ENCODE measurements around the gene CASP6.
A peak's percentile ranks its signal among the peaks of the same experiment; 100 is the strongest.

Gene CASP6

DNA sequence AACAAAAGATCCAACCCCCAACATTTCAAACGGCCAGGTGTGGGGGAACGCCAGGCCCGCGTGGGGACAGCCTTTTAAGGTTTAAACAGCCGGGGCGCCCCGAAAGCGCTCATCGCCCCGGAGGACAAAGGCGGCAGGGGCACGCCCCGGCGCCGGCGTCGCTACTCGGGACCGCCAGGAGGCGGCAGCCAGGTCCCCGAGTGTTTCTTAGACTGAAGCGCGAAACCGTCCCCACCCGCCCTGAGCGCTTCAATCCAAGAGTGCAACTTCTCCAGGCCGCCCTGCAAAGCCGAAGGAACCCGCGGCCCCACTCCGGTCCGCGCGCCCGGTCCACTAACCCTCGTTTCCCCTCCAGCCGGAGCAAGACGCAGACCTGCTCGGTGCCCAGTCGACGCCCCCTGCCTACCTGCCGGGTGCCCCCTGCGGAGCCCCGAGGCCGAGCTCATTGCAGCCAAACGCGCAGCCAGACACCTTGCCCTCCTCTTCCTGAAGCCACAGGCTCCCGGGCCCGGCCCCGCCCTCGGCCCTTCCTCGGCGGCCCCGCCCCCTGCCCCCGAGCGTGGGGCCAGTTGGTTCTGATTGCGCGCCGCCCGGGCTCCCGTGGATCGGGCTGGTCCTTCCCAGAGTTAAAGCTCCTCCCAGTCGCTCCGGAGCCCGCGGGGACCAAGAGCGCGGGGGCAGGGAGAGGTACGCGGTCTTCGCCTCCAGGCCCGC, at the start of gene CASP6:
TSS of gene CASP6 (minus strand) at position 496 of the 714 bp plus-strand sequence. CDS start at position 446, 50 bp downstream.
- intact Hi-C loops (cut with DNase I), result loop anchor here (10.0 kb wide), 3 partner anchors 102 to 272 kb away; partner anchors contain the start of genes CFI and SEC24B
- DNase-seq, result peak; percentile 57 to 96 (median 74)

DNA sequence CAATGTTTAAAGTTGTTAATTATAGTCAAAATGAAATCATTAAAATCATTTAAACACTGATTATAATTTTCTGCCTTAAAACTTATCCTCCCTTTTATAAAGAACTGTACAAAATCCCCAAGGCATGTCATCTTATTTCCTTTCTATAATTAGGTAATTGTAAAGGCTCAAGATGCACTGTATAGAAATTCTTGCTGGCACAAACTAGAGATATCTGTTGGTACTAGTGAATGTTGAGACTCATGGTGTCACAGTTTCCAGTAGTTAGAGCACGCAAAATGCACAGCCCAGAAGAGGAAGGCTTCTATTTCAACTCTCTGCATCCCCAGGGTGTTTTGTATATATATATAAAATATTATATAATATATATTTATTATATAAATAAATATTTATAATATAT, 49.3 kb upstream of the CASP6 start:
- DNase-seq, result no peak
- intact Hi-C loops (cut with DNase I), result no loop called here

DNA sequence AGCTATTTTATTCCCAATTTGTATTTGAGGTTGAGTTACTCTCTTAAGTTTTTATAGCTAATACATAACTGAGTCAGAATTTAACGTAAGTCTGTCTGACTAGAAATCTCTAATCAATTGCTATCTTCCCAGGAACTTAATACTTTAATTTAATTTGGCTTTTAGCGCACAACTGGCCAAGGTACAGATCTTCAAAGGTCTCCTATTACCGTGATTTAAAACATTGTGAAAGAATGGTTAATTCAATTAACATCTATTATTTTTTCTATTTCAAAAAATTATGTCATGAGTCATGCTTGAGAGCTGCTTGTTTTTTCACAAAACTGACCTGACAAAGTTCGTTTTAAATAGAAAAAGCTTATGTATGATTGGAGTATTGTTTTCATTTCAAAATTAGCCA, 48.6 kb upstream of the CASP6 start:
- DNase-seq, result no peak
- intact Hi-C loops (cut with DNase I), result no loop called here

DNA sequence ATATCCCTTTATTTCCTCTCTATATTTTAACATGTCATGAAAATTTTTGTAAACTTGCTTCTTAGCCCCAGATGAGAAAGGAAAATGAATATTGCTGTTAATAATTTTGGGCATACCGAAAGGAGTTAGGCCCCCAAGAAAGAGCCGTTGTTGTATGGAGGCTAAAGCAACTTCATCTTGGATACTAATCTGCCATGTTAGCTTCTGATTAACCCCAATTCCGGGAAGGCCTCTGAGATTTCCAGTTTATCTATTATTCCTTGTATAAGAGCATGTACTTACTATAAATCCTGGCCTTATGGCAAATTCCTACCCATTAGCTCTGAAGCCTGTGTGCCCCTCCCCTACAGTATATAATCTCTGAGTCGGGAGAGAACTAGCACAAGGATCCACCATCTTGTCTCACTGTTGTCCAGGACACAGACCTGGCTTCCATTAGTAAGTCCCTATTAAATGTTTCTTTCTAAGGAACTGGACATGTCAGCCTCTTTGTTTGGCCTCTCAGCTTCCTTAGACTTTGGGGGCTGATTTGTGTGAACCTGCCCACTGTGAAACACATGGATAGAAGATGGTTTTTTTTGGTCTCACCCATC, 47.5 kb upstream of the CASP6 start:
- intact Hi-C loops (cut with DNase I), result no loop called here
- DNase-seq, result no peak

DNA sequence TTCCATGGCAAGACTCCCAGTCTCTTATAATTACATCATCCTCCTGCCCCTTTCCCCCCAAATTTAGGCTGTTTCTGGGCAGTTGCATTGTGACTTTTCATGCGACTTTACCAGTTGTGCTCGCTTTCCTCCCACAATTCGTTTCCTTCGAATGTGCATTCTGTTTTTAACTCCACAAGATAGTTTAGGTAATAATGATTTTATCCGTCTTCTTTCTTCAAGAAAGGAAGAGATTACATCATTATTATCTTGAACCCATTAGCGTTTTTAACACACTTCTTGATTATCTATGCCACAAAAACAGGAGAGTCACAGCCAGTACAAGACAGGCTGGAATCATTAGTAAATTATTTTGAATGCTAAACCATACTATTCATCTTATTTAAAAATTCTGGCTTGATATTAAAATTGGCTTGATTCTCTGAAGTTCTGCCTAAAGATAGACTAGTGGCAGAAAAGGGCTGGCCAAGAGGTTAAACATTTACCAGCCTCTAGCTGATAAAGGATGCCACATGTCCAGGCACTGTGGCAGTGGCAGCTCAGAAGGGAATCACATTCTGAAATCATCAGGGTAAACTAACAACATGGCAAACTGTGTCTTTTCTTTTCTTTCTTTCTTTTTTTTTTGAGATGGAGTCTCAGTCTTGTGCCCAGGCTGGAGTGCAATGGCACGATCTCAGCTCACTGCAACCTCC, 46.3 kb upstream of the CASP6 start:
- intact Hi-C loops (cut with DNase I), result no loop called here
- no peak for DNase-seq

DNA sequence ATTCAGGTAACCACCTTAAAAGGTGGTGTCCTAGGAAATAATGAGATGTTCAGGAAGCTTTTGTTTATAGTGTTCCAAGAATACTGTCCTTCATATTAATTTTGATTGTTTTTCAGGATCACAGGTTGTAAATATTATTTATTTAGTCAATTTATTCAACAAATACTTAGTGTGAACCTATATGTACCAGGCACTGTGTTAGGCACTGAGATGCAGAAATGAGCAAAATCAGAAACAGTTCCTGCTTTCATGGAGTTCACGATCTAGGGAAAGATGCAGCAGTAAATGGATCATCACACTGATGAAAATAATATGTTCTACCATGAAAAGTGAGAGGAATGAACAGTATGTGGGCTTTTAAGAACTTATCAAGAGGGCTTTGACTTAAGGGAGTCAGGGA, 44.9 kb upstream of the CASP6 start:
- no peak for DNase-seq
- intact Hi-C loops (cut with DNase I), result no loop called here

DNA sequence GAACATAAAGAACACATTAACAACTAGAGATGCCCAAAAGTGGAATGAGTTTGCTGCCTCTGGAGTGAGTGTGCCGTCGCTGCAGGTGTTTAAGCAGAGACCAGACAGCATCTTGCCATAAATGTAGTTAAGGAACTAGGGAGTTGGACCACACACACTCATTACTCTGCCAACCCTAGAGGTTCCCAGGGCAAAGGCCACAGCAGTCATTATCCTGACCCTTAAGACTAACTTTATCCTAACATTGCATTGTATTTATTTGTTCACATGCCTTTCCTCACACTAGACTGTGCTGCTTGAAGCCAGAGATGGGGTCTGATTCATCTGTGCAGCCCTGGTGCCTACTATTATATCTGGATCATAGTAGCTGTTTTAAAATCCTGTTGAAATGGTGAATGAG, 43.5 kb upstream of the CASP6 start:
- intact Hi-C loops (cut with DNase I), result no loop called here
- no peak for DNase-seq

DNA sequence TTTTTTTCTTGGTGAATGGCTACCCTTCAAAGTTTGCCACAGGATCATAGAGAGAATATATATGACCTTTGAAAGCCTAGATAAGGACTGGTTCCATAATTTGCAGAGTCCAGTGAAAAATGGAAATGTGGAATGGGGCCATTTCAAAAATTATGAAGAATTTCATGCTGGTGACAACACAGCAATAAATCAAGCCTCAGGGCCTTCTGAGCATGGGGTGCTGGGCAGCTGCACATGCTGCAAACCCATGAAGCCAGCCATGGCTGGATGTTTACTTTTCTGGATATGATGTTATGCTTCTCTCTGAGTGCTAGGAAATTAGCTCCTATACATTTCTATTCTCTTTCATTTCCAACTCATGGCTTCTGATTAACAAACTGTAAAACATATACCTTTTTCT, 42.6 kb upstream of the CASP6 start:
- intact Hi-C loops (cut with DNase I), result no loop called here
- DNase-seq, result no peak

DNA sequence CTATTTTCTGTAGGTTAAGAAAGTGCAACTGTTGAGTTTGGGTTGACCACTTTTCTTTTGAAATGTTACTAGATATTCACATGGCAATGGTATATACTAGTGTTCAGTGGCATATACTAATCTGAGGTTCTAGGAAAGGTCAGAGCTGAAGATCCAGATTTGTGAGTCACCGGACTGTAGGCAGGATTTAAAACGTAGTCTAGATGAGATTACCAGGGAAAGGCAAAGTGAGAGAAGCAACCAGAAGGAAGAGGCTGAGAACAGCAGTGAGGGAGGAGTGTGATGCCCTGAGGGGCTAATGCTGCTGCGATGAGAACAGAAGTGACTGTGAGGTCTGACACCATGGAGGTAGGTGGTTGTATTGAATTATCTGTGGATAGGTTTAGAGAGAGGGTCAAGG, 36.3 kb upstream of the CASP6 start:
- DNase-seq, result no peak
- intact Hi-C loops (cut with DNase I), result no loop called here

DNA sequence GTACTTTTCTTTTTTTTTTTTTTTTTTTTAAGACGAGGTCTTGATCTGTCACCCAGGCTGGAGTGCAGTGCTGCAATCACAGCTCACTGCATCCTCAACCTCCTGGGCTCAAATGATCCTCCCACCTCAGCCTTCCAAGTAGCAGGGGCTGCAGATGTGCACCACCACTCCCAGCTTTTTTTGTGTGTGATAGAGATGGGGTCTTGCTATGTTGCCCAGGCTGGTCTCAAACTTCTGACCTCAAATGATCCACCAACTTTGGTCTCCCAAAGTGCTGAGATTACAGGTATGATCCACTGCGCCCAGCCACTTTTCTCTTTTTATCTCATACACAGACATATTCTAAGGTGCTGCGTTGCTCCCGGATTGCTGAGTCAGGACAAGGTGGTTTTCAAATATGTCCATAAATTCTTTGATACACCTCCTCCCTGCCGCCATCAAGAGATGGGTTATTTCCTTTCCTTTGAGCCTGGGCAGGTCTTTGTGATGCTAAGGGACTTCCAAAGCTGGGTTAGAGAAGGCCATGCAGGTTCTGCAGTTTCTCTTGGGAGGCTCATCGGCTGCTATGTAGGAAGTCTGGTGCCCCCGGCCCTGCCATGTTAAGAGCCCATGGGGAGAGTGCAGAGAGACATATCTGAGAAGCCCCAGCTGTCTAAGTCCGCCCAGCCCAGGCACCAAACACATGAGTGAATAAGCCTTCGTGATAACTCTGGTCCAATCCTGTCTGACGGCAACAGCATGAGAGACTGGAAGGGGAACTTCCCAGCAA, 35.0 kb upstream of the CASP6 start:
- intact Hi-C loops (cut with DNase I), result no loop called here
- DNase-seq, result no peak

DNA sequence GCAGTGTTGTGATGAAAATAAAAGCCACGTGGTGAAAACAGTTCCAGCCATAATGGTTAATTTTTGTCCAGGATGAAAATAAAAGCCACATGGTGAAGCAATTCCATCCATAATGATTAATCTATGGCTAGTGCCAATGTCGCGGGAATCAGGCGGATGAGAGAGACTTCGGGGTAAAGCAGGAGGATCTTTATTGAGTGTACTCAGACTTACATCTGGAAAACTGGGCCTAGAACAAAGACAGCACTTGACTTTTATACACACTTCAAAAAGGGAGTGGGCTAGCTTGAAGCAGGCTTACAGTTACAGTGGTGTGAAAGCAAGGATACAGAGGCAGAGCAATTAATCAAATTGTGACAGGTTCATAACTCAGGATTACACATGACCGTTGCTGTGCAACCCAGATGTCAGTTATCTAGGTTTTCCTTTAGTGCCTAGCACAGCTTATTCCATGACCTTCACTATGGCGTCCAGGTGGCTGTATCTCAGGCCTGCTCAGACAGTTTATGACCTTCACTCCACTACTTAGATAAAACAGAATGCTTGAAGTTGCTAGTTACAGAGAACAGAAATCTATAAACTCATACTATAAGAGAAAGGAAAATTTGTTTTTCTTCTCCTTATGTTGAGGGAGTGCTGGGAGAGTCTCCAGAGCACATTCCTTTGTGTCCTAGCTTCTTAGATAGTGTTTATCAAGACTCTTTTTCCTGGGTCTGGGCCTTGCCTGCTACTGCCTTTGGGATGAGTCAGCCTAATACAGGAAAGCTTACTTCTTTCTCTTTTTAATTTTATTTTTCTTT, 32.5 kb upstream of the CASP6 start:
- no peak for DNase-seq
- intact Hi-C loops (cut with DNase I), result no loop called here

DNA sequence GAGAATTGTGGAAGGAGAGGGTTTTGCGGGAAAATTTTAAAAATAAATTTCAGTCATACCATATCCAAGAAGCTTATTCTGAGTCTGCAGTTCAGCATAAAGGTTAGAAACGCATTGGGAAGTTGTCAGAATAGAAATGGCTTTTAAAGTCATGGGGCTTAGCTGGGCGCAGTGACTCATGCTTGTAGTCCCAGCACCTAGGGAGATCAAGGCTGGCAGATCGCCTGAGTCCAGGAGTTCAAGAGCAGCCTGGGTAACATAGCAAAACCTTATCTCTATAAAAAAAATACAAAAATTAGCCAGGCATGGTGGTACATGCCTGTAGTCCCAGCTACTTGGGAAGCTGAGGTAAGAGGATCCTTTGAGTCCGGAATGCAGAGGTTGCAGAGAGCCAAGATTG, 30.5 kb upstream of the CASP6 start:
- DNase-seq, result no peak
- intact Hi-C loops (cut with DNase I), result loop anchor here (5.0 kb wide), 1 partner anchor 84 kb away; the partner anchor contains the start of gene GAR1

DNA sequence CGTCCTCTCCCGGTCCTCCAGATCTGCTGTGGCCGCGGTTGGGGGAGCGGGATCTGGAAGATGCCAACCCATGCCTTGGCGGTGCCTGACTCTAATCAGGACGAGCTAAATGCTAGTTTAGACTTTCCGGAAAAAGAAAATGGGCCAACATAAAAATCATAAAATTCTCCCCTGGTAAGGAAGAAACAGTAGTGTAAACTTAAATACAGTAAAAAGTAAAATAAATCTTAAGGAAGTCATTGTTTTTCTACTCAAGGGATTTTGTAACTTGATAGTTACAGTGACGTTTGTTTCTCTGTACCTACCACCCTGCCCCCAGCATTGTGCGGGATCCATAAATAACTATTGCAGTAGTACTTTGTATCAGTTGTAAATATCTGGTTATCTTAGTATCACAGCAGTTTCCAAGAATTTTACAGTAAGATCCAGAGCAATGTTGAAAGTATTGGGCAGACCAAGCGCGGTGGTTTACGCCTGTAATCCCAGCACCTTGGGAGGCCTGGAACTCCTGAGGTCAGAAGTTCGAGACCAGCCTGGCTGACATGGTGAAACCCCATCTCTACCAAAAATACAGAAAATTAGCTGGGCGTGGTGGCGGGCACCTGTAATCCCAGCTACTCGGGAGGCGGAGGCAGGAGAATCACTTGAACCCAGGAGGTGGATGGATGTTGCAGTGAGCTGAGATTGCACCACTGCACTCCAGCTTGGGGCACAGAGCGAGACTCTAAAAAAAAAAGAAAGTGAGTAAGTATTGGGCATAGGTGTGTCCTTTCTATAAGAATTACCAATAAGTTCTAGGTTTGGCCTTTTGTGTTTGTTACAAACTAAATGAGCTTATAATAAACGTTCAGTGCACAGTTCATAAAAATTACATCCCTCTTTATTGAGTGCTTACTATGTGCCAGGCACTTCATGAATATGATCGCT, 27.6 kb upstream of the CASP6 start:
- intact Hi-C loops (cut with DNase I), result loop anchor here (5.0 kb wide), 1 partner anchor 86 kb away; the partner anchor contains the start of gene GAR1
- peak in 1 of 10 donors; percentile 51 for DNase-seq

DNA sequence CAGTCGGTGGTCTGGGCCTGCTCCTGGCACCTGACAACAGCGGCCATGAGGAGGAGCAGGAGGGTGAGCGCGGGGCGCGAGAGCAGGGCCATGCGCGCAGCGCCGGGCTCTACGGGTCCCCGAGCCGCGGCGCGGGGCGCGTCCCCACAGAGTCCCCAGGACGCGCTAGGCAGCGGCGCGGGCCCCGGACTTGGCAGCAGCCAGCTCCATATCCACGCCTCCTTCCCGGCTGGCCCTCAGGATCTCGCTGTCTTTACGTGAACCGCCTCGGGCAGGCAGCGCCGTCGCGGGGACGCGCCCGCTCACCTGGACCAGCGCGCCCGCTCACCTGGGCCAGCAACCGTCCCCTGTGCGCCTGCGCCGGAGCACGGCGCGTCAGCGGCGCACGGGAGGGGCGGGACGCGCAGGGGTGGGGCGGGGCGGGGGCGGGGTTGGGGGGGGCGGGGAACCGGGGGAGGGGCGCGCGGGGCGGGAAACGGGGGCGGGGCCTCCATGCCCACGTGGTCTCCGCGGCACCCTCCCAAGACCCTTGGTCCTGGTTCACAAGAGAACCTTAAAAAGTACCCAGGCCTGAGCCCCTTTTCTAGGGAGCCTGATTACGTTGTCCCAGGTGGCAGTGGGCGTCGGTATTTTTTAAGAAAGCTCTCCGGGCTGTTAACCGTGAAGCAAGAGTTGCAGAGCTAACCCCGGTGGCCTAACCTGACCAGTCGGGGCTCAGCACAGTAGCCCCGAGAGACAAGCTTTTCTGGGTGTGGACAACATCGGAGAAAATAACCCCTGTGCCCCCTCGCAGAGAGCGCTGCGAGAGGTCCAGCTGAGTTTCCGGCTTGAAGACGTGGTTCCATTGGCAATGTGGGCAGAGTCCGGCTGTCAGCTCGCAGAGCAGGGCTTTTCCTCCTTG, 26.7 kb upstream of the CASP6 start, which contains the start of gene PLA2G12A:
TSS of gene PLA2G12A (minus strand) at position 353 of the 901 bp plus-strand sequence. CDS start at position 92, 261 bp downstream.
- DNase-seq, result peak; percentile 37 to 93 (median 57)
- intact Hi-C loops (cut with DNase I), result loop anchor here (5.0 kb wide), 1 partner anchor 87 kb away; the partner anchor contains the start of gene GAR1

DNA sequence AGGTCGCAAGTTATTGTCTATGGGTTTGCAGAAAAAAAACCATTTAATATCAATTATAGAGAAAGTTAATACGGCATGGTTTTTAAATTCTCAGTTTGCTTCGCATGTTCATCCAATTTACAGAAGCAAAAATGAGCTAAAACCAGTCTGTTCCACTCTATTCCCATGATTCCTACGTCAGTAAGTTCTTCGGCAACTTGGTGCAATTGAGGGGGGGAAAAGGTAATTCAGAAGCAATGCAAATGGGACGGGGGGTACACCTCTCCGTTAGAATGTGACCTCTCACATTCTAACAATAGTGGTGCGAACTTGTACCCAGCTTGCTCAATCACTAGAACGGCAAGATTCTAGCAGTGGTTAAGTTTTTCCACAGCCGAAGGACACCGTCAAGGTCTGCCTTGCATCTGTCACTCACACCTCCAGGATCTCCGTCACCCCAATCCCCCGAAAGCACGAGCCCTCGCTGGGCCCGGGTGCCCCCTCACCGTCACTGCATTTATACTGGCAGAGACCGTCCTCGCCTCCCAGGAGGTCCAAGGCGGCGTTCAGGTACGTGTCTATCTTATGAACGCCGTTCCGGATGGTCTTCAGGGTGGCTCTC, 26.0 kb upstream of the CASP6 start:
- intact Hi-C loops (cut with DNase I), result no loop called here
- peak in 1 of 10 donors; percentile 69 for DNase-seq

DNA sequence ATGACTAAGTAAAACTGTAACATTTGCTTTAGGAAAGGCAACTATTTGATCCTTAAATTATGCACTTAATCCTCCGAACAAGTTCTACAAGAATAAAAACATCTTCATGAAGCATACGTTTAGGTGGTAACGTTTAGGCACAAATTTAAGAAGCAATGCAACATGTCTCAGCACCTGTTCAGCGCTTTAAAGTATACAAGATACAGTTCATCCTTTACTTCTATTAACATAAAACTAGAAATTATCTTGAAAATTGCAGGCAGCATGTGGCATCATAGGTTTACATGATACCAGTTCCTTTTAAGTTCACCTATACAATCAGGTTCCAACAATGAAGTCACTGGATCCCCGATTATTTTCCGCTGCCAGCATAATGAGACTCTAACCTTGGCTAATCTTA, 25.1 kb upstream of the CASP6 start:
- intact Hi-C loops (cut with DNase I), result no loop called here

DNA sequence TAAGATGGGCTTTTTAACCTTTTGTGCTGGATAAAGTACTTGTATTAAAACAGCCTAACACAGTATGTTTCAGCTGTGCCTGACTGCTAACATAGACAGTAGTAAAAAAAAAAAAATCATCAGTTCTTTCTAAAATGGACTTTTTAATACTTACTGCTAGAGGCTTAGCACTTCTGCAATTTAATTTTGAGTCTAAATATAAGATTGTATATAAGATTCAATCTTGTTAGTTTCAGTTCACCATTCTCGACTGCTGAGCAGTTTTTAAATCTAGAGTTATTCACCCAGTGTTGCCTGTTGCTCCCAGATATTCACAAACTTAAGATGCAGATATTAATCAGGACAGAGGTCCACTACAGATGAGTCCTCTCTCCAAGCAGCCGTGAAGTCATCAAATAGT, 19.9 kb upstream of the CASP6 start:
- no peak for DNase-seq
- intact Hi-C loops (cut with DNase I), result no loop called here

More for the DNA sequence above, 25.1 kb upstream of the CASP6 start:
- DNase-seq, result no peak

Data from posterior cingulate gyrus (tissue), 11 donors.